ENCODE results near the gene MCU. TPM values are rescaled to one million over a fixed set of nuclear protein-coding genes. Genes with fewer than 3 reads are reported as not detected.
"Not testable (repeated sequence)": the region's sequence is repeated elsewhere in the genome, so short reads cannot be mapped to it uniquely, and the experiment has no call there.

MCU gene
- total and polyA plus RNA-seq, 10 of the 15 experiments (the other 5 are each of a cell fraction or from before 2014, with no cell fraction given) = 5.1 to 49.1 (median 17.9) TPM

DNA sequence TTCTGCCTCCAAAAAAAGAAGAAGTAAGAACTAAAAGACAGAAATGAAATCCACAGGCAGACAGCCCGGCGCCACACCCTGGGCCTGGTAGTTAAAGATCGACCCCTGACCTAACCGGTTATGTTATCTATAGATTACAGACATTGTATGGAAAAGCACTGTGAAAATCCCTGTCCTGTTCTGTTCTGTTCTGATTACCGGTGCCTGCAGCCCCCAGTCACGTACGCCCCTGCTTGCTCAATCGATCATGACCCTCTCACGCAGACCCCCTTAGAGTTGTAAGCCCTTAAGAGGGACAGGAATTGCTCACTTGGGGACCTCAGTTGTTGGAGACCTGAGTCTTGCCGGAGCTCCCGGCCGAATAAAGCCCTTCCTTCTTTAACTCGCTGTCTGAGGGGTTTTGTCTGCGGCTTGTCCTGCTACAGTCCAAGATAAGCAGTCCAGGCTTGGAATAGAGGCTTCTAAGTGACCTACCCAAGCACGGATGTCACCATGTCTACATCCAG lies 212.1 kb downstream of the MCU start:
- not testable (repeated sequence) for H3K27me3 ChIP-seq (replicated peaks in 1 of 2; ENCODE audit: control insufficient read depth in 2 of 2, insufficient read depth in 2 of 2, low read length in 1 of 2)

GRCh38 chr10:72904806-72905205 lies 212.9 kb downstream of the MCU start:
- intact Hi-C loops (cut with micrococcal nuclease; ENCODE audit: unreplicated experiment) (no loop called here), in situ Hi-C loops (cut with MboI) (no loop called here)
- no peak for FAIRE-seq
- peak; percentile 65 for ATAC-seq
- Histone ChIP-seq H3K27me3 (replicated peaks in 1 of 2; ENCODE audit: control insufficient read depth in 2 of 2, insufficient read depth in 2 of 2, low read length in 1 of 2) (no peaks in the 10 kb centered on the region), H2AFZ (ENCODE audit: control insufficient read depth, low read depth, low read length) (no peak overlapping the region), H3K4me3 (no peak overlapping the region), H3K27ac (ENCODE audit: control insufficient read depth, insufficient read depth) (no peak overlapping the region), H3K79me2 (ENCODE audit: control insufficient read depth, insufficient read depth, low read length) (no peaks in the 10 kb centered on the region), H3K9me3 (replicated peaks; ENCODE audit: control insufficient read depth, insufficient read depth, low read length) (no peaks in the 10 kb centered on the region), H4K20me1 (ENCODE audit: control insufficient read depth, insufficient read depth) (no peaks in the 10 kb centered on the region), H3K4me1 (ENCODE audit: control insufficient read depth, insufficient read depth, low read length) (no peaks in the 10 kb centered on the region), H3K36me3 (ENCODE audit: control insufficient read depth in 2 of 2, insufficient read depth in 2 of 2, low read length in 1 of 2) (no peaks in the 10 kb centered on the region), H3K4me2 (ENCODE audit: control insufficient read depth, insufficient read depth) (no peak overlapping the region), H3K9ac (ENCODE audit: control insufficient read depth, insufficient read depth, low read length) (no peak overlapping the region)
- DNase-seq (ENCODE audit: low read depth, low spot score) = peak; percentile 4
- ChIA-PET SMC1A (ENCODE audit: uncharacterized antibody, unreplicated experiment) (no interaction called here), POLR2A (no interaction called here), CTCF (no interaction called here), RAD21 (ENCODE audit: unreplicated experiment) (no interaction called here)
- no TSS peak for BruUV-seq (replicated peaks)
- WGBS (ENCODE audit: insufficient coverage, insufficient replicate concordance, low lambda C conversion rate, missing lambda C conversion rate) = 45% methylated on average over 3 of the region's 3 CpGs
- no peak for TF ChIP-seq ASH2L (IDR thresholded peaks at IDR 0.05; ENCODE audit: borderline replicate concordance, low read depth)
- TF ChIP-seq POLR2AphosphoS2 (IDR thresholded peaks at IDR 0.05; ENCODE audit: low read depth, low read length) = no peak
- TF ChIP-seq PAX8 (IDR thresholded peaks at IDR 0.05) = no peak
- no peak for TF ChIP-seq JUND (IDR thresholded peaks at IDR 0.05; ENCODE audit: low read depth, low read length)
- TF ChIP-seq YY1 (IDR thresholded peaks at IDR 0.05; ENCODE audit: low read depth, low read length) = no peak
- peak; percentile 66; the same call in 1 of the 2 replicates for TF ChIP-seq SPI1 (IDR thresholded peaks at IDR 0.05; ENCODE audit: borderline replicate concordance, insufficient read depth, low read depth, low read length)

More for the DNA sequence above, 212.1 kb downstream of the MCU start:
- BruUV-seq (replicated peaks); intact Hi-C loops (cut with micrococcal nuclease; ENCODE audit: unreplicated experiment); POLR2A ChIA-PET; H4K20me1 ChIP-seq (ENCODE audit: control insufficient read depth, insufficient read depth); H3K36me3 ChIP-seq (ENCODE audit: control insufficient read depth in 2 of 2, insufficient read depth in 2 of 2, low read length in 1 of 2); ATAC-seq; in situ Hi-C loops (cut with MboI); H3K27ac ChIP-seq (ENCODE audit: control insufficient read depth, insufficient read depth); H3K4me1 ChIP-seq (ENCODE audit: control insufficient read depth, insufficient read depth, low read length); H3K4me2 ChIP-seq (ENCODE audit: control insufficient read depth, insufficient read depth); H3K9ac ChIP-seq (ENCODE audit: control insufficient read depth, insufficient read depth, low read length); H3K9me3 ChIP-seq (replicated peaks; ENCODE audit: control insufficient read depth, insufficient read depth, low read length); FAIRE-seq; CTCF ChIA-PET; H2AFZ ChIP-seq (ENCODE audit: control insufficient read depth, low read depth, low read length); RAD21 ChIA-PET (ENCODE audit: unreplicated experiment); DNase-seq (ENCODE audit: low read depth, low spot score); SMC1A ChIA-PET (ENCODE audit: uncharacterized antibody, unreplicated experiment); H3K79me2 ChIP-seq (ENCODE audit: control insufficient read depth, insufficient read depth, low read length); H3K4me3 ChIP-seq: not testable (repeated sequence)
- 91% methylated on average over 15 of the region's 15 CpGs for WGBS (ENCODE audit: insufficient coverage, insufficient replicate concordance, low lambda C conversion rate, missing lambda C conversion rate)

Data from GM12878 (cell line).